Measurements from ENCODE around the gene PHACTR2. TPM values are rescaled to one million over a fixed set of nuclear protein-coding genes. Genes with fewer than 3 reads are reported as not detected.
"Not testable (repeated sequence)": the region's sequence is repeated elsewhere in the genome, so short reads cannot be mapped to it uniquely, and the experiment has no call there.

Gene PHACTR2
- total RNA-seq, 4 donors from 2014 or later: 61.3 to 122 (median 86.0) TPM

GRCh38 chr6:143637691-143638090, 40.1 kb upstream of the PHACTR2 start:
- Histone ChIP-seq H3K36me3 (no peaks in the 10 kb centered on the region), H3K9me3 (no peaks in the 10 kb centered on the region), H3K4me3 (no peak overlapping the region), H3K4me1 (peaks cover 0 to 7% (median 0%) of the 10 kb centered on the region in 3 donors), H3K27me3 (no peaks in the 10 kb centered on the region), H3K27ac (no peak overlapping the region)
- TF ChIP-seq POLR2A (IDR thresholded peaks at IDR 0.05) (no peak), POLR2AphosphoS5 (IDR thresholded peaks at IDR 0.05) (no peak), EP300 (IDR thresholded peaks at IDR 0.05) (no peak), CTCF (IDR thresholded peaks at IDR 0.05) (no peak)
- ATAC-seq: no peak
- 89% methylated on average over 2 of the region's 3 CpGs; no CpG with 5 or more reads in 1 of the 2 donors for whole genome bisulfite sequencing, 2 donors (ENCODE audit: low coverage in 1 of 2)

- no peak overlapping the region for H3K4me3 ChIP-seq
- 75 to 100% methylated on average over 1 to 2 of the region's 2 CpGs for WGBS, 2 donors (ENCODE audit: low coverage in 1 of 2)
- ATAC-seq: no peak
- H3K27me3 ChIP-seq: no peaks in the 10 kb centered on the region
- no peak overlapping the region for H3K27ac ChIP-seq
- H3K9me3 ChIP-seq: no peaks in the 10 kb centered on the region
- H3K4me1 ChIP-seq: peaks cover 0 to 3% (median 0%) of the 10 kb centered on the region in 3 donors
- no peaks in the 10 kb centered on the region for H3K36me3 ChIP-seq
- no peak for TF ChIP-seq CTCF (IDR thresholded peaks at IDR 0.05)
- TF ChIP-seq EP300 (IDR thresholded peaks at IDR 0.05): no peak
These were observed 35.4 kb upstream of the PHACTR2 start for GRCh38 chr6:143642403-143642802.

GRCh38 chr6:143647191-143647590, 30.6 kb upstream of the PHACTR2 start:
- Histone ChIP-seq H3K4me3 (no peak overlapping the region), H3K9me3 (no peaks in the 10 kb centered on the region), H3K27me3 (no peaks in the 10 kb centered on the region), H3K36me3 (no peaks in the 10 kb centered on the region), H3K4me1 (peaks cover 0 to 6% (median 0%) of the 10 kb centered on the region in 3 donors), H3K27ac (no peak overlapping the region)
- WGBS, 2 donors (ENCODE audit: low coverage in 1 of 2): 47% methylated on average over 2 of the region's 3 CpGs; no CpG with 5 or more reads in 1 of the 2 donors
- TF ChIP-seq EP300 (IDR thresholded peaks at IDR 0.05): no peak
- ATAC-seq: no peak

GRCh38 chr6:143647732-143648131, 30.0 kb upstream of the PHACTR2 start:
- ATAC-seq: no peak
- no peaks in the 10 kb centered on the region for H3K27me3 ChIP-seq
- peaks cover 0 to 11% (median 0%) of the 10 kb centered on the region in 3 donors for H3K4me1 ChIP-seq
- H3K4me3 ChIP-seq: no peak overlapping the region
- no peaks in the 10 kb centered on the region for H3K9me3 ChIP-seq
- WGBS, 2 donors (ENCODE audit: low coverage in 1 of 2): 87 to 90% methylated on average over 2 to 6 of the region's 6 CpGs
- no peaks in the 10 kb centered on the region for H3K36me3 ChIP-seq
- no peak overlapping the region for H3K27ac ChIP-seq
- TF ChIP-seq POLR2A (IDR thresholded peaks at IDR 0.05) (no peak), EP300 (IDR thresholded peaks at IDR 0.05) (no peak), CTCF (IDR thresholded peaks at IDR 0.05) (no peak), POLR2AphosphoS5 (IDR thresholded peaks at IDR 0.05) (no peak)

- ATAC-seq, H3K27me3 ChIP-seq, H3K9me3 ChIP-seq, H3K4me3 ChIP-seq, H3K36me3 ChIP-seq, H3K27ac ChIP-seq: not testable (repeated sequence)
- 100% methylated on average over 1 of the region's 1 CpG for WGBS, 2 donors (ENCODE audit: low coverage in 1 of 2)
- H3K4me1 ChIP-seq: peaks cover 0 to 18% (median 0%) of the 10 kb centered on the region in 3 donors
These were observed 28.4 kb upstream of the PHACTR2 start for GRCh38 chr6:143649319-143649718.

GRCh38 chr6:143651328-143651727, 26.4 kb upstream of the PHACTR2 start:
- 100% methylated on average over 2 to 4 of the region's 4 CpGs for WGBS, 2 donors (ENCODE audit: low coverage in 1 of 2)
- H3K9me3 ChIP-seq, ATAC-seq, H3K4me3 ChIP-seq, H3K36me3 ChIP-seq, H3K27me3 ChIP-seq, H3K27ac ChIP-seq: not testable (repeated sequence)
- H3K4me1 ChIP-seq: peaks cover 0 to 18% (median 0%) of the 10 kb centered on the region in 3 donors

Data from gastroesophageal sphincter (tissue), 4 donors.